ENCODE measurements around the gene ZNF821. TPM values are rescaled to one million over a fixed set of nuclear protein-coding genes. Genes with fewer than 3 reads are reported as not detected.

ZNF821 gene
- polyA plus RNA-seq, 1 donor (not counting 4 experiments of a cell fraction or from before 2014, with no cell fraction given), result 2.9 TPM

- H3K79me2 ChIP-seq (ENCODE audit: control insufficient read depth, insufficient read depth, low read length), result peaks cover 20% of the 10 kb centered on the region
- no peak overlapping the region for H3K4me2 ChIP-seq (ENCODE audit: control insufficient read depth, extremely low read depth, insufficient read depth, low read depth, low read length)
- FAIRE-seq, result no peak
- H3K27me3 ChIP-seq (ENCODE audit: control insufficient read depth, extremely low read depth, insufficient read depth, low read length), result no peaks in the 10 kb centered on the region
- H3K27ac ChIP-seq (ENCODE audit: control insufficient read depth, insufficient read depth, low read length), result no peak overlapping the region
- no peaks in the 10 kb centered on the region for H3K9me3 ChIP-seq (ENCODE audit: control insufficient read depth, low read depth, low read length)
- TF ChIP-seq EZH2 (IDR thresholded peaks at IDR 0.05; ENCODE audit: low read length), result no peak
- no peak for TF ChIP-seq CTCF (optimal IDR thresholded peaks at IDR 0.05 in 1 of 3, IDR thresholded peaks at IDR 0.05 in 1 of 3, conservative IDR thresholded peaks at IDR 0.05 in 1 of 3; ENCODE audit: extremely low read depth in 1 of 3, insufficient read depth in 2 of 3, low read length in 3 of 3)
- H3K4me1 ChIP-seq (ENCODE audit: control insufficient read depth, extremely low read depth, insufficient read depth, low read length), result peaks cover 27% of the 10 kb centered on the region
- peaks cover 8% of the 10 kb centered on the region for H3K9me1 ChIP-seq (ENCODE audit: control insufficient read depth, extremely low read depth, insufficient read depth, low read length)
- H3K9ac ChIP-seq (ENCODE audit: control insufficient read depth, extremely low read depth, insufficient read depth, low read length), result no peak overlapping the region
- peaks cover 19% of the 10 kb centered on the region for H4K20me1 ChIP-seq (ENCODE audit: control insufficient read depth, extremely low read depth, insufficient read depth, low read length)
- H2AFZ ChIP-seq (ENCODE audit: control insufficient read depth, low read length), result no peak overlapping the region
- peaks cover 10 to 21% of the 10 kb centered on the region in 2 experiments for H3K36me3 ChIP-seq (ENCODE audit: control insufficient read depth in 2 of 2, extremely low read depth in 1 of 2, insufficient read depth in 2 of 2, low read length in 2 of 2)
- H3K4me3 ChIP-seq (ENCODE audit: control insufficient read depth in 2 of 3, extremely low read depth in 1 of 3, insufficient read depth in 2 of 3, low read depth in 1 of 3, low read length in 3 of 3), result no peak overlapping the region
- dilution Hi-C loops (cut with MboI; ENCODE audit: extremely low pct_ligation_motif_present, low sequenced_read_pairs), result no loop called here
- no peak for DNase-seq (ENCODE audit: low read depth, low spot score)
Observed at GRCh38 chr16:71930013-71930563, 46.1 kb upstream of the ZNF821 start.

GRCh38 chr16:71929048-71929447, 45.1 kb upstream of the ZNF821 start:
- DNase-seq (ENCODE audit: low read depth, low spot score), result no peak

More at GRCh38 chr16:71929048-71929447, 45.1 kb upstream of the ZNF821 start:
- dilution Hi-C loops (cut with MboI; ENCODE audit: extremely low pct_ligation_motif_present, low sequenced_read_pairs), result no loop called here
- no peaks in the 10 kb centered on the region for H3K9me3 ChIP-seq (ENCODE audit: control insufficient read depth, low read depth, low read length)
- H2AFZ ChIP-seq (ENCODE audit: control insufficient read depth, low read length), result no peak overlapping the region
- no peak overlapping the region for H3K4me2 ChIP-seq (ENCODE audit: control insufficient read depth, extremely low read depth, insufficient read depth, low read depth, low read length)
- no peak overlapping the region for H3K4me3 ChIP-seq (ENCODE audit: control insufficient read depth in 2 of 3, extremely low read depth in 1 of 3, insufficient read depth in 2 of 3, low read depth in 1 of 3, low read length in 3 of 3)
- H4K20me1 ChIP-seq (ENCODE audit: control insufficient read depth, extremely low read depth, insufficient read depth, low read length), result peaks cover 19% of the 10 kb centered on the region
- H3K9ac ChIP-seq (ENCODE audit: control insufficient read depth, extremely low read depth, insufficient read depth, low read length), result no peak overlapping the region
- TF ChIP-seq CTCF (optimal IDR thresholded peaks at IDR 0.05 in 1 of 3, IDR thresholded peaks at IDR 0.05 in 1 of 3, conservative IDR thresholded peaks at IDR 0.05 in 1 of 3; ENCODE audit: extremely low read depth in 1 of 3, insufficient read depth in 2 of 3, low read length in 3 of 3) (no peak), EZH2 (IDR thresholded peaks at IDR 0.05; ENCODE audit: low read length) (no peak)
- no peak overlapping the region for H3K27ac ChIP-seq (ENCODE audit: control insufficient read depth, insufficient read depth, low read length)
- H3K27me3 ChIP-seq (ENCODE audit: control insufficient read depth, extremely low read depth, insufficient read depth, low read length), result no peaks in the 10 kb centered on the region
- H3K9me1 ChIP-seq (ENCODE audit: control insufficient read depth, extremely low read depth, insufficient read depth, low read length), result peaks cover 8% of the 10 kb centered on the region
- peaks cover 31% of the 10 kb centered on the region for H3K4me1 ChIP-seq (ENCODE audit: control insufficient read depth, extremely low read depth, insufficient read depth, low read length)
- peaks cover 20% of the 10 kb centered on the region for H3K79me2 ChIP-seq (ENCODE audit: control insufficient read depth, insufficient read depth, low read length)
- FAIRE-seq, result no peak
- peaks cover 10 to 27% of the 10 kb centered on the region in 2 experiments for H3K36me3 ChIP-seq (ENCODE audit: control insufficient read depth in 2 of 2, extremely low read depth in 1 of 2, insufficient read depth in 2 of 2, low read length in 2 of 2)
